WTC11 (cell line): ENCODE data around the gene TEKT2. TPM values are rescaled to one million over a fixed set of nuclear protein-coding genes. Genes with fewer than 3 reads are reported as not detected.

Experiments
- ATAC-seq: fragments of 200-7000 bp; cut with Tn5 transposase; 2 replicates; pipeline ENCODE4 v1.10.0; 2021; ENCODE audit warnings: mild to moderate bottlenecking, moderate library complexity
- CTCF ChIA-PET: fragments of 300-600 bp; sonication (Branson Sonifier 250); formaldehyde crosslinking; loops from one replicate; lab custom pipeline; 2021; ENCODE audit warnings: antibody characterized with exemption; lab: Charles Lee
- POLR2A ChIA-PET: fragments of 350-600 bp; sonication (Branson Sonifier 250); formaldehyde crosslinking; loops from one replicate; lab custom pipeline; 2021; ENCODE audit warnings: antibody characterized with exemption; lab: Charles Lee
- DNase-seq: peaks from one replicate; pipeline ENCODE4 v3.0.0; 2021; ENCODE audit warnings: low spot score
- H3K27ac Mint-ChIP-seq: 2 replicates; pipeline ENCODE4 v1.8.0; 2021; ENCODE audit warnings: mixed read lengths
- H3K27me3 Mint-ChIP-seq: 2 replicates; pipeline ENCODE4 v1.8.0; 2021; ENCODE audit warnings: low read depth, mild to moderate bottlenecking, moderate library complexity, mixed read lengths
- H3K36me3 Mint-ChIP-seq: 2 replicates; pipeline ENCODE4 v1.8.0; 2021; ENCODE audit warnings: mixed read lengths
- H3K4me1 Mint-ChIP-seq: 2 replicates; pipeline ENCODE4 v1.8.0; 2022; ENCODE audit warnings: mixed read lengths
- H3K4me3 Mint-ChIP-seq: 2 replicates; pipeline ENCODE4 v1.8.0; 2021; ENCODE audit warnings: mild to moderate bottlenecking, moderate library complexity, mixed read lengths
- H3K9me3 Mint-ChIP-seq: 2 replicates; pipeline ENCODE4 v1.8.0; 2021; ENCODE audit warnings: mixed read lengths
- GABPB1 ChIP-seq: sonication (generic); formaldehyde crosslinking; IDR thresholded peaks from 2 replicates; pipeline ENCODE4 v1.8.1; 2023; ENCODE audit warnings: mild to moderate bottlenecking, missing genetic modification reagents
- GTF2I ChIP-seq: fragments of 250-450 bp; sonication (Bioruptor Pico); conservative IDR thresholded peaks from 2 replicates; pipeline ENCODE4 v1.4.0; 2021; ENCODE audit warnings: mild to moderate bottlenecking
- KAT7 ChIP-seq: sonication (generic); formaldehyde crosslinking; IDR thresholded peaks from 2 replicates; pipeline ENCODE4 v1.8.1; 2023; ENCODE audit warnings: missing genetic modification reagents, mild to moderate bottlenecking, borderline replicate concordance
- NFE2L1 ChIP-seq: sonication (generic); formaldehyde crosslinking; IDR thresholded peaks from 2 replicates; pipeline ENCODE4 v1.8.1; 2023; ENCODE audit warnings: missing genetic modification reagents
- NFYB ChIP-seq: sonication (generic); formaldehyde crosslinking; conservative IDR thresholded peaks from 2 replicates; pipeline ENCODE4 v1.8.0; 2022; ENCODE audit warnings: low read depth, missing genetic modification reagents
- TEAD1 ChIP-seq: sonication (generic); formaldehyde crosslinking; IDR thresholded peaks from 2 replicates; pipeline ENCODE4 v1.8.0; 2022; ENCODE audit warnings: mild to moderate bottlenecking, missing genetic modification reagents
- TEAD4 ChIP-seq: sonication (generic); formaldehyde crosslinking; IDR thresholded peaks from 2 replicates; pipeline ENCODE4 v1.8.0; 2022; ENCODE audit warnings: mild to moderate bottlenecking, missing genetic modification reagents
- ZBTB21 ChIP-seq: sonication (generic); formaldehyde crosslinking; IDR thresholded peaks from 2 replicates; pipeline ENCODE4 v1.8.1; 2023; ENCODE audit warnings: mild to moderate bottlenecking, missing genetic modification reagents, borderline replicate concordance
- ZMAT4 ChIP-seq: fragments of 250-450 bp; sonication (Bioruptor Pico); IDR thresholded peaks from 2 replicates; pipeline ENCODE4 v1.9.0; 2021; ENCODE audit warnings: mild to moderate bottlenecking
- ZNF219 ChIP-seq: sonication (generic); formaldehyde crosslinking; IDR thresholded peaks from 2 replicates; pipeline ENCODE4 v1.8.0; 2023; ENCODE audit warnings: missing genetic modification reagents, mild to moderate bottlenecking, borderline replicate concordance
- ZNF281 ChIP-seq: sonication (generic); formaldehyde crosslinking; IDR thresholded peaks from 2 replicates; pipeline ENCODE4 v1.8.0; 2023; ENCODE audit warnings: mild to moderate bottlenecking, missing genetic modification reagents
- ZNF423 ChIP-seq: fragments of 250-450 bp; sonication (Bioruptor Pico); IDR thresholded peaks from 2 replicates; pipeline ENCODE4 v2.1.2; 2022; ENCODE audit warnings: mild to moderate bottlenecking, moderate library complexity
- ZNF425 ChIP-seq: fragments of 250-450 bp; sonication (Bioruptor Pico); conservative IDR thresholded peaks from 2 replicates; pipeline ENCODE4 v1.9.0; 2021; ENCODE audit warnings: mild to moderate bottlenecking
- ZSCAN18 ChIP-seq: fragments of 250-450 bp; sonication (Bioruptor Pico); IDR thresholded peaks from 2 replicates; pipeline ENCODE4 v2.1.2; 2022; ENCODE audit warnings: mild to moderate bottlenecking, moderate library complexity
- total RNA-seq: library from RNA; stranded (reverse); gene quantifications from 3 replicates; pipeline ENCODE4 v1.2.3, GENCODE V29; 2021
- TF ChIP-seq, protein P1 (sequence below): sonication (generic); formaldehyde crosslinking; IDR thresholded peaks from 2 replicates; pipeline ENCODE4 v1.8.1; 2023; ENCODE audit warnings: mild to moderate bottlenecking, missing genetic modification reagents, moderate library complexity
- TF ChIP-seq, protein P2 (sequence below): sonication (generic); formaldehyde crosslinking; IDR thresholded peaks from 2 replicates; pipeline ENCODE4 v1.8.0; 2022; ENCODE audit warnings: mild to moderate bottlenecking, missing genetic modification reagents
- TF ChIP-seq, protein P3 (sequence below): sonication (generic); formaldehyde crosslinking; conservative IDR thresholded peaks from 2 replicates; pipeline ENCODE4 v1.8.1; 2022; ENCODE audit warnings: mild to moderate bottlenecking, missing genetic modification reagents
- TF ChIP-seq, protein P4 (sequence below): sonication (generic); formaldehyde crosslinking; IDR thresholded peaks from 2 replicates; pipeline ENCODE4 v1.8.0; 2022; ENCODE audit warnings: mild to moderate bottlenecking, missing genetic modification reagents

TEKT2 gene
- total RNA-seq, 1 experiment from 2014 or later = 1.9 TPM

DNA sequence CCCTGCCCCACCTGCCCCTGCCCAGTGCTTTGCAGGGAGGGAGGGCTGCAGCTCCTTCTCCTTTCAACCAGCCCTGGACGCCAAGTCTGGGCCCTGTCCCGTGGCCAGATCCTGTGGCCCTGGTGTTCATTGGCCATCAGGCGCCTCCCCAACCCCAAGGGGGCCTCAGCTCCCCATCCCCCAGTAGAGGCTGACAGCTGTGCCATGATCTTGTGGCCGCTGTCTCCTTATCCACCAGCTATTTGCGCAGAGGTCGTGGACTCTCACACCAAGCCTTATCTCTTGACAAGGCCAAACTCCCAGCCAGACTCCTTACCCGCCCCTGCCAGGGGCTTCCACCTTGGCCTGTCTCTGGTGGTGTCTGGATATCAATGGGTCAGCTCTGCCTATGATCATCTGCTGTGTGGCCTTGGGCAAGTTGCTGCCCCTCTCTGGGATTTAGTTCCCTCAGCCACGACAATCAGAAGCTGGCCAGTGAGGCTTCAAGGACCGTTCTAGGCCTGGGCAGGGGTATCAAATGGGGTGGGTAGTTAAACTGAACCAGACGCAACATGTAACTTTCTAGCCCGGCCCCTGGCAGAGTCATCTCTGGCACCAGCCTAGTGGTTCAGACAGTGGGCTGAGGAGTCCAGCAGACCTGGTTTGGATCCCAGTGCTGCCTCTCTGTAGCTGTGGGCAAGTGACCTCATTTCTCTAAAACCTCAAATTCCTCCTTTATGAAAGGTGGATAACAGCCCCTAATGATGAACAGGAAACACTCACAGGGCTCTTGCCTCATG, 44.4 kb downstream of the TEKT2 start:
- H3K4me3 Mint-ChIP-seq = no peak overlapping the region
- H3K9me3 Mint-ChIP-seq = no peaks in the 10 kb centered on the region
- H3K27me3 Mint-ChIP-seq = peaks cover 27% of the 10 kb centered on the region
- H3K36me3 Mint-ChIP-seq = no peaks in the 10 kb centered on the region
- no peak overlapping the region for H3K27ac Mint-ChIP-seq
- ChIA-PET POLR2A (no interaction called here), CTCF (interaction anchor here (0.6 to 2.5 kb wide), 8 partner anchors 18 to 310 kb away, joined by 3 to 14 read pairs (median 4); partner anchors contain the start of gene TRAPPC3)
- peaks cover 13% of the 10 kb centered on the region for H3K4me1 Mint-ChIP-seq
- DNase-seq = no peak
- ATAC-seq = no peak
- TF ChIP-seq ZNF219 = no peak
- TF ChIP-seq, protein P1, sequence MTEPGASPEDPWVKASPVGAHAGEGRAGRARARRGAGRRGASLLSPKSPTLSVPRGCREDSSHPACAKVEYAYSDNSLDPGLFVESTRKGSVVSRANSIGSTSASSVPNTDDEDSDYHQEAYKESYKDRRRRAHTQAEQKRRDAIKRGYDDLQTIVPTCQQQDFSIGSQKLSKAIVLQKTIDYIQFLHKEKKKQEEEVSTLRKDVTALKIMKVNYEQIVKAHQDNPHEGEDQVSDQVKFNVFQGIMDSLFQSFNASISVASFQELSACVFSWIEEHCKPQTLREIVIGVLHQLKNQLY (CRISPR knock-in tag) = no peak
- TF ChIP-seq ZNF425 (CRISPR knock-in tag) = no peak
- no peak for TF ChIP-seq GTF2I (CRISPR knock-in tag)
- TF ChIP-seq TEAD1 (CRISPR knock-in tag) = no peak
- no peak for TF ChIP-seq GABPB1 (CRISPR knock-in tag)
- no peak for TF ChIP-seq ZSCAN18
- TF ChIP-seq TEAD4 (CRISPR knock-in tag) = no peak
- TF ChIP-seq ZNF281 (CRISPR knock-in tag) = no peak
- no peak for TF ChIP-seq KAT7 (CRISPR knock-in tag)
- TF ChIP-seq NFYB (CRISPR knock-in tag) = no peak
- TF ChIP-seq, protein P2, sequence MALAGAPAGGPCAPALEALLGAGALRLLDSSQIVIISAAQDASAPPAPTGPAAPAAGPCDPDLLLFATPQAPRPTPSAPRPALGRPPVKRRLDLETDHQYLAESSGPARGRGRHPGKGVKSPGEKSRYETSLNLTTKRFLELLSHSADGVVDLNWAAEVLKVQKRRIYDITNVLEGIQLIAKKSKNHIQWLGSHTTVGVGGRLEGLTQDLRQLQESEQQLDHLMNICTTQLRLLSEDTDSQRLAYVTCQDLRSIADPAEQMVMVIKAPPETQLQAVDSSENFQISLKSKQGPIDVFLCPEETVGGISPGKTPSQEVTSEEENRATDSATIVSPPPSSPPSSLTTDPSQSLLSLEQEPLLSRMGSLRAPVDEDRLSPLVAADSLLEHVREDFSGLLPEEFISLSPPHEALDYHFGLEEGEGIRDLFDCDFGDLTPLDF (CRISPR knock-in tag) = no peak
- TF ChIP-seq NFE2L1 (CRISPR knock-in tag) = no peak
- TF ChIP-seq, protein P3, sequence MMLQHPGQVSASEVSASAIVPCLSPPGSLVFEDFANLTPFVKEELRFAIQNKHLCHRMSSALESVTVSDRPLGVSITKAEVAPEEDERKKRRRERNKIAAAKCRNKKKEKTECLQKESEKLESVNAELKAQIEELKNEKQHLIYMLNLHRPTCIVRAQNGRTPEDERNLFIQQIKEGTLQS (CRISPR knock-in tag) = no peak
- no peak for TF ChIP-seq ZMAT4
- no peak for TF ChIP-seq ZNF423 (CRISPR knock-in tag)
- TF ChIP-seq, protein P4, sequence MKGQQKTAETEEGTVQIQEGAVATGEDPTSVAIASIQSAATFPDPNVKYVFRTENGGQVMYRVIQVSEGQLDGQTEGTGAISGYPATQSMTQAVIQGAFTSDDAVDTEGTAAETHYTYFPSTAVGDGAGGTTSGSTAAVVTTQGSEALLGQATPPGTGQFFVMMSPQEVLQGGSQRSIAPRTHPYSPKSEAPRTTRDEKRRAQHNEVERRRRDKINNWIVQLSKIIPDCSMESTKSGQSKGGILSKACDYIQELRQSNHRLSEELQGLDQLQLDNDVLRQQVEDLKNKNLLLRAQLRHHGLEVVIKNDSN (CRISPR knock-in tag) = no peak
- TF ChIP-seq ZBTB21 (CRISPR knock-in tag) = no peak
